GM19328 (cell line): ENCODE results near the gene TXNRD1.
"Not testable (repeated sequence)": the region's sequence is repeated elsewhere in the genome, so short reads cannot be mapped to it uniquely, and the experiment has no call there.

Experiments
- ATAC-seq: cut with Tn5 transposase; IDR thresholded peaks from one replicate; pipeline ENCODE4 v1.9.1; 2021; ENCODE audit warnings: mild to moderate bottlenecking, moderate library complexity; ENCODE audit not compliant: unreplicated experiment

The TXNRD1 gene

DNA sequence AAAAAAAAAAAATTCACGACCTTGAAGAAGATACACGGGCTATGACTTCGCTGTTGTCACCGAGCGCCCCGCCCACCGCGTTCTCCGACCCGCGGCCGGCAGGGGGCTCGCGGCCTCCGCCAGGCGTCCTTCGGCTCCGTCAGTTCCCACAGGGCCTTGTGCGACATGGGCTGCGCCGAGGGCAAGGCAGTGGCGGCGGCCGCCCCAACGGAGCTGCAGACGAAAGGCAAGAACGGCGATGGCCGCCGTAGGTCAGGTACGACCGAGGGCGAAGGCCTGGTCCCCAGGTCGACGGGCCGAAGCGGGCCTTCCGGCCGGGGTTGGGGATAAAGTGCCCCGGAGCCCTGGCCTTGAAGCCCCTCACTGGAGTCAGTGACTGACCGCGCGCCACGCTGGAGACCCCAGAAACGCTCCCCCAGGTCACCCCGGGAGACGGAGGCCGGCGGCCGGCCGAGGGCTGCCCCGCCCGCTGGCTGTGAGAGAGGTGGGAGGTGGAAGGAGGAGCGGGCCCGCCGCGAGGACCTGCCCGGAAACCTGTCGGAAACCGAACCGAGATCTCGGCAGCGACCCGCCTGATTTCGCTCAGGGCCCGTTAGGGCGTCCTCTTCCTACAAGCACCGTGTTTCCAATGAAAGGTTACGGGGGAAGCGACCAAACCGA is at the start of gene TXNRD1:
TXNRD1 (plus strand) TSS at position 142 of the 660 bp plus-strand sequence; CDS start at position 166, 24 bp downstream.
- peak; percentile 77 for ATAC-seq

DNA sequence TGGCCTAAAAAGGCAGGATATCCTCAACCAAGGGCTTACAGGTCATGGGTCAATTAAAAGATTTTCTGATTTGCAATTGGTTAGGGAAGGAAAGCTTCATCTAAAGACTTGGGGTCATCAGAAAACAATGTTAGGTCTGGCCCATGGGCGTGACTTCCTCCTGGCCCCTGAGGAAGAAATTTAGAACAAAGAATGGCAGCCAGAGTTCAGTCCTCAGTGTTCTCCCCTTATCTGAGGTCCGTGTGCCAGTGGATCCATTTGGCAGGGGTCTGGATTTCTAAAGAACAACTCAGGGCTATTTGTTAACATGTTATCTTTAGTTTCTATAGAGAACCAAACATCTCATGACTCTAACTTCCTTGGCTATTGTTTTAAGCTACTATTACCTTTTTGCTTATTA is 49.8 kb upstream of the TXNRD1 start:
- ATAC-seq = no peak

DNA sequence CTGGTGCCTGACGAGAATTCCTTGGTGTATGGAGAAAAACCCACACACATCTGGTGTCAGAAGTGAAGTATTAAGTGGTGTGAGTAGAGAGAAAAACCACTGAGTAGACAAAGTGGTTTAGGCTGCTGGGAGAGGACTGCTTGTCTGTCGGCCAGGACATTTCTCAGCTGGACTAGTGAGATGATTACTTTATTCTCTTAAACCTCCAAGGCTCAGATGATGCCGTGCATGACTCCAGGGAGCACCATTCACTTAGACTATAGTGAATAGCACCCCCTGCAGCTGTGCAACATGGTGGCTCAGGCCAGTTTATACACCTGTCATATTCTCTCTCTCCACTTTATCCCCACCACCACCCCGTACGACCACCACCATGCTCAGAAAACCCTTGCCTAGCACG is 49.1 kb upstream of the TXNRD1 start:
- ATAC-seq = no peak

DNA sequence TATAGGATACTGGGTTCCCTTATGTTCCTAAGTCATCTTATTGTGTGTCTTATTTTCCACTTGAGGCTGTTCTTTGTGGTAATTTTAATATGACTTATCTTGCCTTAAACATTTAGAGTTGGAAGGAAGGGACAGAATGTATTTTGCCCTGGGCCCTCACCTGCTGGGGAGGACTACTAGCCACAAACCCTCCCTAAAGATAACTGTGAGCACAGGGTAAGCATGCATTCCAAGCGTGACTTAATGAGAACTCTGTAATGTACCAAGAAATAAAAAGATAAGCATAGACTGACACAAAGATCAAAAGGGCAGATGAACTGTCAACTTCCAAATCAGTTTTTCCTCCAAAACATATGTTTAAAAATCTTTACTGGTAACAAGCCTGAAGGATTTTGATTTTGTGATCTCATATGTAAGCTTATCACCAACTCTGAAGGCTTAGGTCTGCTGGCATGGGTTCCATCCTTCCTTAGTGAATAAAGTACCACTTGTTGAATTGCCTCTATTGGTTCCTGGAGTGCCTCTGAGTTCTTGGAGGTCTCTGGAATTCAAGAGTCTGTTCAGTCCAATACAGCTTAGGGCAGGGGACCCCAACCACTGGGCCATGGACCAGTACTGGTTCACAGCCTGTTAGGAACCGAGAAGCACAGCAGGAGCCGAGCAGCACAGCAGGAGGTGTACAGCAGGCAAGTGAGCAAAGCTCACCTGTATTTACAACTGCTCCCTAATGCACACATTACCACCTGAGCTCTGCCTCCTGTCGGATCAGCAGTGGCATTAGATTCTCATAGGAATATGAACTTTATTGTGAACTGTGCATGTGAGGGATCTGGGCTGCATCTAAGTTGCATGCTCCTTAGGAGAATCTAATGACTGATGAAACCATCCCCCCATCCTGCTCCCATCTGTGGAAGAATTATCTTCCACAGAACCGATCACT is 47.8 kb upstream of the TXNRD1 start:
- ATAC-seq = no peak

DNA sequence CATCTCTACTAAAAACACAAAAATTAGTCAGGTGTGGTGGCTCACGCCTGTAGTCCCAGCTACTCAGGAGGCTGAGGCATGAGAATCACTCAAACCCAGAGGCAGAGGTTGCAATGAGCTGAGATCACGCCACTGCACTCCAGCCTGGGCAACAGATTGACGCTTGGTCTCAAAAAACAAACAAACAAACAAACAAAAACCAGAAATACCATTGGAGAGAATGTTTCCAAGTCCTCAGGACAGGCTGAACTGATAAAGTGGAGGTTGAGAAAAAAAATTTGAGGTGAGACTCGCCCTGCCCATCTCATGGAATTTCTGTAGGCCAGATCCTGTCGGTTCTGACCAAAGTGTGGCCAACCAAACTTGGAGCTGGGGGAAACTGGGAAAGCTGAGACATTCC is 47.0 kb upstream of the TXNRD1 start:
- ATAC-seq = no peak

DNA sequence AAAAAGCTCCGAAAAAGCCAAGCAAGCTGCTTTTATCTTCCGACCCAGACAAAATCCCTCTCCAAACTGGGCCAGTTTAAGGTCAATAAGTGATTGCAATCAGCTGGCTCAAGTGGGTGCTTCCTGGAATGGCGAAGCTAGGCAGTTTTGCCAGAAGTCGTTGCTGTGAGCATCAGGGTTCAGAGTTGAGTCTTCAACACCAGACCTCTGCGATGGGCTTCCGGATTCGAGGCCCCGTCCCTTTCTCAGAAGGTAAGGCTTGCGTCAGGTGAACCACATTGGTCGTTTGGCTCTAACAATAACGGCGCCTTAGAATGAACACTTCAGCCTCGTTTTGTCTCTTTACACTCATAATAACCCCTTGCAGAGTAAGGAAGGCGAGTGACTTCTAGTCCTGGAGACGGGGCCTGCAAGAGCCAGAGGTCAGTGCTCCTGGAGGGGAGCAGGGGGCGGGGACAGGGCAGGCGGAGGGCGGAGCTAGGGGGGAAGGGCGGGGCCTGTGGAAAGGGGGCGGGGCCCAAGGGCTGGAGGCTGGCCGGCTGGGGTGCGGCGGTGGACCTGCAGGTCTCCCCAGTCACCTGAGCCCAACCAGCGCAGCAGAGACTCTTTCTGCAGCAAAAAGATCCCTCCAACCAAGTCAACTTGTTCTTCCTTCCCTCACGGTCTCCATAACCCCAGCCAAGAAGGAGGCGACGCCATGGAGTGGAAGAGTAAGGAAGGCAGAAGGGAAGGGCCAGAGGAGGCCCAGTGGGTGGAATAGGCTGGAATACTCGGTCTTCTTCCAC is 43.6 kb upstream of the TXNRD1 start:
- ATAC-seq = no peak

GRCh38 chr12:104172570-104172947 is 43.0 kb upstream of the TXNRD1 start:
- ATAC-seq = no peak

GRCh38 chr12:104173804-104174203 is 41.8 kb upstream of the TXNRD1 start:
- not testable (repeated sequence) for ATAC-seq

DNA sequence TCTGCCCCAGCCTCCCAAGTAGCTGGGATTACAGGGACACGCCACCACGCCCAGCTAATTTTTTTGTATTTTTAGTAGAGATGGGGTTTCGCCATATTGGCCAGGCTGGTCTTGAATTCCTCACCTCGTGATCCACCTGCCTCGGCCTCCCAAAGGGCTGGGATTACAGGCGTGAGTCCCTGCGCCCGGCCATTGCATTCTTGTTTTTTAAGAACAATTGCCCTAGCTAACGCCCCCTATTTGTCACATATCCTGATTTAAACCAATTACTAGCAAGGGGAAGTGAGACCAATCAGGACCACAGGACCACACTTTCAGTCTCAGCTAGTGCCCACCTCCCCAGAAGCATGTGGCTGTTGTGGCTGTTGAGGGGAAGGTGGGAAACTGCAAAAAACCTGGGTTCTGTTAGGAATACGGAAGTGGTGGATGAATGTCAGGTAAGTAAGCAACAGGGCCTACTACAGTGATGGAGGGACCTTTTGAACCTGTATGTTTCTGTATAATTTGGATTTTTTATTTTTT is 39.8 kb upstream of the TXNRD1 start:
- no peak for ATAC-seq

DNA sequence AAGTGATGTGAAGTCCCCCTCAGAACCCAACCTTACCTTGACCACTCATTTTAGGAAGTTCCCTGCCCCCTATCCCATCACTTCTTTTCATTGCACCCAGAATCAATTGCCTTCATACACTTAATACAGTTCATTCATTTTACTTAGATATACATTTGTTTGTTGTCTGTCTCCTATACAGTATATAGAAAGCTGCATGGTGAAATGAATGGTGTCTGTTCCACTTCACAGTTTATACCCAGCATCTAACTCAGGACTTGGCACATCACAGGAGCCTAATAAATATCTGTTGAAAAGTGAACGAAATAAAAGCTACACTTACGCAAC is 38.3 kb upstream of the TXNRD1 start:
- ATAC-seq = no peak

DNA sequence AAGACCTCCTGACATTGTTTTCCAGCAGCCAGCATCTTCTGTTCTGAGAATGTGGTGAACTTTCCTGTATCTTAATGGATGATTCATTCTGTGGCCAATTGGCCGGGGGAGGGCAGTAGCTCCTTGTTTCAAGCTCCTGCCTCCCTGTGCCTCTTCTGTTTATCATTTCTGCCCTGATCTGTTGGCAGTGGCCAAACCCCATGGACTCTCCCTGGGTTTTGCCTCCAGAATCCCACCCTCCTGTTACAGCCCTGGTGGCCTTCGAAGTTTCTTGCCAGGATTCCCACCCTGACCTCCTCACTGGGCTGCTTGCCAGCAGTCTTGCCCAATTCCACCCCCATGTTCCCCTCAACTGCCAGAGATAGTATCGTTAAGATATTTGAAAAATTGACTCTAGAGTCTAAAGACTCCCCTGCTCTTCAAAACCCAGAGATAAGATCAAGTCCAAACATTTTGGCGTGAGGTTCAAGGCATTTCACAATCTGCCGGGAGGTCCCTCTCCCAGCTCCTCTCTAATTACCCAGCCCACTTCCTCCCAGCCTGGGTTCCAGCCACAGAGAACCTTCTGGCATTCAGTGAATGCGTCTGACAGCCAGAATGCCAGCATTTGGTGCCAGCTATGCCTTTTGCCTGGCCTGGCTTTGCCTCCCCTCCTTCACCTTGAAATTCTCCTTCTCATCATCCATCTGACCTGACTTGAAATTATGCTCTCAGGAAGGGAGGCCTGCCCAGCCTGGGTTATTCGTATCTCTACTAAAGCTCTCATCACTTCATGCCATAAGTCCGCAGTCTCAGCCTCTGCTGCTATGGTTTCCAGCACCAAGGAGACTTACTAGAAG is 37.7 kb upstream of the TXNRD1 start:
- ATAC-seq = no peak

- ATAC-seq = no peak
Measured at GRCh38 chr12:104180374-104180773, 35.2 kb upstream of the TXNRD1 start.

DNA sequence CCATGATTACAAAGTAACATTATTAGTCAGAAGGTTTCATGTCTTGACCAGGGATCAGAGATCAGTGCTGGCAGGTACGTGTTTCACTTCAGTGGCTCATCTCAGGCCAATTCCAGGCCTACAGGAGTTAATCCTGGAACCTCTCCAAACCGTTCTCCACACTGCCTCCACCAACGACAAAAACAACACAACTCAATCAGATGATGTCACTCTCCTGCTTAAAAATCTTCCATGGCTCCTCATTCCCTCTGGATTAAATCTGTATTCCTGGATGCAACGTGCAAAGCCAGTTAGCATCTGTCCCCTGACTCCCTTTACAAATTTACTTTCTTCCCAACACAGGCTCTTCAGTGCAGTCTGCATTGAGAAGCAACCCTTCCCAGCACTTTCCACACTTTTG is 34.3 kb upstream of the TXNRD1 start:
- no peak for ATAC-seq

GRCh38 chr12:104182144-104182543 is 33.4 kb upstream of the TXNRD1 start:
- ATAC-seq = no peak

DNA sequence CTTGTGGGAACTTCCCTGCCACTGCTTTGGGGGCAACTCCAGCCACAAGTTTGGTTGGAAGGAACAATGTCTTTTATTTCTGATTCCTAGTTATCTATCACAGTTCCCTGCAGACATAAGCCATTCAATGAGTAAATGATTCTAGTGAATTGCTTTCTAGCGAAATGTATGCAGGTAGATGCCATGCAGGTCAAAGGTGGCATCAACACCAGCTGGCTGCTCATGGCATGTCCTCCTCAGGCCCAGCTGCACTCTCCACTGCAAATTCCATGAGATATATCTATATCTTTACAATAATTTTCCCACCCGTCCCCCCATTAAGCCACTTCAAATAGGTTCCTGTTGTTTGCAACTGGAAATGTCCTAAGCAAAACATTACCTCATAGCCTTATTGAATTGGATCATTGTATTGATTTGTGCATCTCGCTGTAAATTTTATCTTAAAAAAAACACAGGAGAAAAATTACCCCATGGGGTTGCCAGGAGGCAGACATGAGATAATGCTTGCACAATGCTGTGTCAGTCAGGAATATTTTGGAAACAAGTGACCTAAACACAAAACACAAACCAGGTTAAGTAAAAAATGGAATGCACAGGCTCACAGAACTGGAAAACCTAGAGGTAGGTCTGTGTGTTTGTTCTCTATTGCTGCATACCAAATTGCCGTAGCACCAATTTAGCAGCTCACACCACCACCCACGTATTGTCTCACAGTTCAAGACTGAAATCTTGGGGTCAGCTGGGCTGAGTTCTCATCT is 32.8 kb upstream of the TXNRD1 start:
- no peak for ATAC-seq

- no peak for ATAC-seq
Measured at GRCh38 chr12:104183443-104183842, 32.1 kb upstream of the TXNRD1 start.

DNA sequence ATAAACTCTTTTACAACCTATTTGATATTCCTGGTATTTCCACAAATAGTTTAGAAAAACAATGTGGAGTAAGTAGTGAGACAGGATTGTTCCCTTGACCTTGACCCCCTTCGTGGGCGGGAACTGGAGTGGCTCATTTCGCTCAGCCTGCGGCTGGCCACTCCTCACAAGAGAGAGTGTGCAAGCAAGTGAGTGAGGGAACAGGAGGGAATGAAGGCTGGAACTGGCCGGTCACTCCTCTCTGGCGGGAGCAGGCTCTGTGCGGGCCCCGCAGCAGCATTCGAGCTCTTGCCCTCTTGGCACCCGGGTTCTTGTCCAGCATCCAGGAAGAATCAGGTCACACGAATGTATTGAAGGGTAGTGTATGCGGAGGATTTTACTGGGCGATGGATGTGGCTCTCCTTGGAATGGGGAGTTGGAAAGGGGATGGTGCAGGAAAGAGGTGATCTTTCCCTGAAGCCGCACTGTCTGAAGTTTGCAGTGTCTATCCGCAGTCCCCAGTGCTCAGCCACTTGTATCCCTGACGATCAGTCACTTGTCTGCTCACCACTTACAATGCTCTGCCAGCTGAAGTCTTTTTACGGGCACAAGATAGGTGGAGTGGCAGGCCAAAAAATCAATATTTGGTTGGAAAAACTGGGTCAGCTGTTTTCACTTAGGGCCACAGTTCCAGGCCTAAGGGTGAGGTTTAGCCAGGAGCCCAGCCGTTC is 28.0 kb upstream of the TXNRD1 start:
- no peak for ATAC-seq

GRCh38 chr12:104188534-104188933 is 27.0 kb upstream of the TXNRD1 start:
- ATAC-seq = no peak

GRCh38 chr12:104189915-104190555 is 25.5 kb upstream of the TXNRD1 start:
- ATAC-seq = no peak
